Stimulated activated CD8-positive, alpha-beta memory T cell treated with anti-CD3 and anti-CD28 coated beads, Interleukin-4, amount 100 ng/mL, for 4 hours (primary cell): ENCODE data around the gene PRR5.

Experiments
- DNase-seq, 2 donors: peaks; one replicate each; pipeline ENCODE4 v3.0.0-alpha.2; 2020; ENCODE audit warnings: low read depth in 2 of 2, low spot score in 1 of 2

Gene PRR5

GRCh38 chr22:44711690-44712555 is 9.9 kb downstream of the PRR5 start:
- no peak for DNase-seq

GRCh38 chr22:44712962-44713361 is 11.0 kb downstream of the PRR5 start:
- no peak for DNase-seq

GRCh38 chr22:44714703-44715350 is 12.8 kb downstream of the PRR5 start:
- DNase-seq = no peak

- DNase-seq = no peak
These were observed 16.4 kb downstream of the PRR5 start for GRCh38 chr22:44718418-44718817.

GRCh38 chr22:44719586-44720368 is 17.8 kb downstream of the PRR5 start:
- no peak for DNase-seq

- DNase-seq = no peak
These were observed 19.2 kb downstream of the PRR5 start for GRCh38 chr22:44721213-44721612.

- DNase-seq = no peak
These were observed 20.6 kb downstream of the PRR5 start for GRCh38 chr22:44722611-44723010.

- DNase-seq = no peak
These were observed 21.8 kb downstream of the PRR5 start for GRCh38 chr22:44723801-44724200.

GRCh38 chr22:44724416-44724815 is 22.4 kb downstream of the PRR5 start:
- DNase-seq = no peak

GRCh38 chr22:44724859-44725258 is 22.9 kb downstream of the PRR5 start:
- DNase-seq = no peak

GRCh38 chr22:44726439-44726838 is 24.4 kb downstream of the PRR5 start:
- no peak for DNase-seq

- no peak for DNase-seq
These were observed 25.1 kb downstream of the PRR5 start for GRCh38 chr22:44727148-44727547.

- no peak for DNase-seq
These were observed 25.7 kb downstream of the PRR5 start for GRCh38 chr22:44727709-44728108.

GRCh38 chr22:44728761-44729324 is 26.8 kb downstream of the PRR5 start:
- DNase-seq = no peak

- no peak for DNase-seq
These were observed 27.5 kb downstream of the PRR5 start for GRCh38 chr22:44729391-44730021.

GRCh38 chr22:44730022-44730393 is 28.0 kb downstream of the PRR5 start:
- no peak for DNase-seq

- no peak for DNase-seq
These were observed 28.7 kb downstream of the PRR5 start for GRCh38 chr22:44730490-44731356.

- no peak for DNase-seq
These were observed 29.5 kb downstream of the PRR5 start for GRCh38 chr22:44731357-44731970.

- no peak for DNase-seq
These were observed 30.1 kb downstream of the PRR5 start for GRCh38 chr22:44732017-44732561.
